Left renal cortex interstitium (tissue), 4 donors: Measurements from ENCODE around the gene CASS4. TPM values are rescaled to one million over a fixed set of nuclear protein-coding genes. Genes with fewer than 3 reads are reported as not detected.

Experiments used
- DNase-seq, 4 donors: peaks; one replicate each; pipeline ENCODE4 v3.0.0-alpha.2; 2013; ENCODE audit warnings: low read depth in 4 of 4, low spot score in 2 of 4, missing footprints in 1 of 4
- polyA plus RNA-seq, 4 donors: library from polyadenylated mRNA; unstranded; fragments of 120-200 nt; gene quantifications; one replicate each; pipeline ENCODE4 v1.2.1, GENCODE V29; 2013; ENCODE audit not compliant: insufficient read length in 4 of 4

The CASS4 gene
- polyA plus RNA-seq, 4 donors, result 3.4 to 3.8 (median 3.7) TPM

DNA sequence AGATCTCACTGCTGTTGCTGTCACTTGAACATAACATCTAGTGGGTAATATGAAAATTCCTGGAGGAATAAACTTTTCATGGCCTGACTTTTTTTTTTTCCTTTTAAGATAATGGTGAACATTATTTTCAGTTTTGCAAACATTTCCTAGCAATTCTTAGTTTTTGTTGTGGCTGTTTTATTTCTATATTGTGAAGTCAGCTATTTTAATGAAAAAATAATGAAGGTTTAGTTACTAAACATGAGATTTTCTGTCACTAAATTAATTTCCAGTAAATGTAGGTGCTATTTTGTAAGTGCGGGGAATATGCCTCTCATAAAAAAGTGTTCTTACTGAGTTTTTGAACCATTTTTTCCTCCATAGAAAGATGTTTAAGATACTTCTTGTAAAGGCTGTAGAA, 89.1 kb downstream of the CASS4 start:
- DNase-seq, result no peak

DNA sequence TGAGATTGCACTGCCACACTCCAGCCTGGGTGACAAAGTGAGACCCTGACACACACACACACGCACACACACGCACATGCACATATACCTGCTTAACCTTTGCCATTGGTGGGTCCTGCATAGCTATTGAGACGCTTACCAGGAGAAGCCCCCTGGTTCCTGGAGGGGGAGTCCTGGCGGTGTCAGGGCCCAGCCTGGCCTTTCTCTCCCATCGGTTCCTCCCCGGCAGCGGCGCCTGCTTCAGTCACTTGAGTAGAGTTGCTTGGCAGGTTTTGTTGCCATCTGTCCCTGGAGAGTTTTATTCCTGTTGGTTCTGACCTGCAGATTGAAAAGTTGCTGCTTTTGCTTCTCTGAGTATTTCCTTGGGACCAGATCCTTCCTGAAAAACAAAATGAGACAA, 91.9 kb downstream of the CASS4 start:
- no peak for DNase-seq

DNA sequence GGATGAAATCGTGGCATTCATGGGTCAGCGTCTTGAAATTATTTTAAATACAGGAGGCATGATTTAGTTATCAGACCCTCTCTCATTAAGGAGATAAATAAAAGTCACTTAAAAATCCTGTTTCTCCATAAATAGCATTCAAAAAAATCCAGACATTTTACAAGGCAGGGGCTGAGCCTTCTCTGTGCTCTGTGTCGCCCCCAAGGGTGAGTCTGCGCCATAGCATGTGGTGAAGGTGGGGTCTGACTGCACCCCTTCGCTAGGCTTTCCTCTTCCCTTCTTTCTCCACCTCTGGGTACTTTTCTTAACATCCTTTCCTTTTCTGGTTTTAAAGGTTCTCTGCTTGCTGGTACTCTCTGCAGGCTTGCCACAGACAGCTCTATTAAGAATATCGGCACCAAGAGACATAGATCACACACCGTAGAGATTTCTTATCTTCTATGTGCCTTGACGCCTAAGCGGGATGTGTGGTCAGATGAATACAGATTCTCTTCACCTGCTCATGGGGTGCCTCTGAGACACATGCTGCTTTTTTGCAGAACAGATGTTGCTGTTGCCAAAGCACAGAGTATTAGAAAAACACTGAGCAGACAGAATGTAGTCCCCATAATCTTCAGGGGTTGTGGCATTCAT, 92.4 kb downstream of the CASS4 start:
- no peak for DNase-seq

DNA sequence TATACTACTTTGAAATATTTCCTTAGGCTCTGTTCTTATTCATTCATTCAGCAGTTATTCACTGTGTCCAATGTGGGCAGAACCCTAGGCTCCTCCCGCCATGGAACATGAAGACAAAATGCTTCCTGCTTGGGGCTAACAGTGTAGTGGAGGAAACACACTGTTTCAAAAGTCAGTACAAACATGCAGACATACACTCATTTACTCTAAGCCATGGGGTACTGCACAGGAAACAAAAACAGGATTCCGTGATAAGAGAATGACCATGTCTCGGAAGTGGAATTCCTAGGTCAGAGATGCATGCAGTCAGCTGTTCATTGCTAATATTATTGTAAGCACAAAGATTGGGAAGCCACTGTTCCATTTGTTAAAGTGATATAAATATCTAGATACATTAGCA, 94.0 kb downstream of the CASS4 start:
- DNase-seq, result no peak

Other genes with a start within 250 kb of the CASS4 start
- gene MC3R, start 163.5 kb upstream of the CASS4 start, polyA plus RNA-seq, result not detected
- gene FAM210B, start 53.3 kb upstream of the CASS4 start, polyA plus RNA-seq, result 10 to 100 TPM; 36.2 to 47.1 (median 38.9) TPM
- 10 to 100 TPM; 14.8 to 16.1 (median 15.1) TPM for gene AURKA, start 20.0 kb upstream of the CASS4 start, polyA plus RNA-seq
- gene CSTF1, start 19.6 kb upstream of the CASS4 start, polyA plus RNA-seq, result 10 to 100 TPM; 39.6 to 43.8 (median 41.0) TPM
- 100 to 1,000 TPM; 119 to 133 (median 125) TPM for gene RTF2, start 56.4 kb downstream of the CASS4 start, polyA plus RNA-seq
- gene FAM209A, start 112.5 kb downstream of the CASS4 start, polyA plus RNA-seq, result under 1 TPM in 2 of 4 donors, not detected in 2; 0.49 to 0.55 TPM
- gene FAM209B, start 121.0 kb downstream of the CASS4 start, polyA plus RNA-seq, result under 1 TPM in 2 of 4 donors, not detected in 2; 0.33 to 0.43 TPM
- 1 to 10 TPM in 1 of 4 donors, under 1 TPM in 3; 0.72 to 1.2 (median 0.88) TPM for gene TFAP2C, start 217.0 kb downstream of the CASS4 start, polyA plus RNA-seq